Large intestine (tissue), 3 donors: ENCODE data around the gene RPS10. TPM values are rescaled to one million over a fixed set of nuclear protein-coding genes. Genes with fewer than 3 reads are reported as not detected.
A peak's percentile ranks its signal among the peaks of the same experiment; 100 is the strongest.

ENCODE experiments used
- DNase-seq, 2 donors: peaks; one replicate each; pipeline versions ENCODE4 v3.0.0 to v3.0.0-alpha.2; 2013
- H3K27ac ChIP-seq: one replicate; pipeline ENCODE4 v1.5.1; 2013; ENCODE audit warnings: low read length
- H3K27me3 ChIP-seq: 2 replicates; pipeline ENCODE4 v1.6.1; 2013; ENCODE audit warnings: low read length; ENCODE audit not compliant: control insufficient read depth, insufficient read depth
- H3K36me3 ChIP-seq: 2 replicates; pipeline ENCODE4 v1.6.1; 2013; ENCODE audit warnings: low read length; ENCODE audit not compliant: control insufficient read depth, insufficient read depth
- H3K4me1 ChIP-seq: one replicate; pipeline ENCODE4 v1.6.1; 2013; ENCODE audit warnings: low read length; ENCODE audit not compliant: control insufficient read depth, insufficient read depth
- H3K4me3 ChIP-seq: one replicate; pipeline ENCODE4 v1.5.1; 2013; ENCODE audit warnings: low read length
- H3K9me3 ChIP-seq: one replicate; pipeline ENCODE4 v1.6.1; 2013; ENCODE audit warnings: mild to moderate bottlenecking, low read depth, low read length, moderate library complexity; ENCODE audit not compliant: control insufficient read depth
- WGBS: methylation state at CpG from one replicate; pipeline ENCODE4 v1.1.5; 2013; ENCODE audit warnings: low lambda C conversion rate; ENCODE audit not compliant: insufficient coverage; 5-methylcytosine and 5-hydroxymethylcytosine counted together
- polyA plus RNA-seq: library from polyadenylated mRNA; unstranded; fragments of 120-200 nt; gene quantifications from one replicate; pipeline ENCODE4 v1.2.1, GENCODE V29; 2013

The RPS10 gene
- polyA plus RNA-seq, 1 donor, result 2,184 TPM

GRCh38 chr6:34466242-34467185 is 40.6 kb upstream of the RPS10 start:
- H3K4me3 ChIP-seq, result no peak overlapping the region
- DNase-seq, result no peak
- no peak overlapping the region for H3K27ac ChIP-seq
- WGBS, result no CpG with 5 or more reads among the region's 28 CpGs
- peaks cover 27% of the 10 kb centered on the region for H3K27me3 ChIP-seq
- H3K9me3 ChIP-seq, result peaks cover 3% of the 10 kb centered on the region
- peaks cover 7% of the 10 kb centered on the region for H3K4me1 ChIP-seq
- no peaks in the 10 kb centered on the region for H3K36me3 ChIP-seq

GRCh38 chr6:34465531-34466241 is 39.8 kb upstream of the RPS10 start, which contains the start of gene PACSIN1:
PACSIN1 (plus strand) TSS chr6:34466076; CDS start chr6:34526306, 60,230 bp downstream.
- Histone ChIP-seq H3K36me3 (no peaks in the 10 kb centered on the region), H3K4me1 (peaks cover 7% of the 10 kb centered on the region), H3K9me3 (peaks cover 3% of the 10 kb centered on the region), H3K27ac (no peak within 1 kb of the TSS), H3K4me3 (no peak within 1 kb of the TSS), H3K27me3 (peaks cover 27% of the 10 kb centered on the region)
- no peak for DNase-seq
- WGBS, result no CpG with 5 or more reads among the region's 67 CpGs

GRCh38 chr6:34463849-34464248 is 38.0 kb upstream of the RPS10 start:
- Histone ChIP-seq H3K27ac (no peak overlapping the region), H3K27me3 (peaks cover 27% of the 10 kb centered on the region), H3K4me1 (peaks cover 7% of the 10 kb centered on the region), H3K4me3 (no peak overlapping the region), H3K36me3 (no peaks in the 10 kb centered on the region), H3K9me3 (peaks cover 3% of the 10 kb centered on the region)
- WGBS, result no CpG with 5 or more reads among the region's 4 CpGs
- DNase-seq, result no peak

- peaks cover 3% of the 10 kb centered on the region for H3K9me3 ChIP-seq
- peaks cover 27% of the 10 kb centered on the region for H3K27me3 ChIP-seq
- no CpG with 5 or more reads among the region's 2 CpGs for WGBS
These were observed 37.4 kb upstream of the RPS10 start for GRCh38 chr6:34463299-34463698.

GRCh38 chr6:34462551-34462971 is 36.7 kb upstream of the RPS10 start:
- Histone ChIP-seq H3K27ac (no peak overlapping the region), H3K27me3 (peaks cover 27% of the 10 kb centered on the region), H3K4me1 (peaks cover 7% of the 10 kb centered on the region), H3K9me3 (peaks cover 3% of the 10 kb centered on the region), H3K36me3 (no peaks in the 10 kb centered on the region), H3K4me3 (no peak overlapping the region)
- no CpG with 5 or more reads among the region's 6 CpGs for WGBS
- peak in 1 of 2 donors; percentile 45 for DNase-seq

More at GRCh38 chr6:34463299-34463698, 37.4 kb upstream of the RPS10 start:
- no peaks in the 10 kb centered on the region for H3K36me3 ChIP-seq
- H3K4me3 ChIP-seq, result no peak overlapping the region
- H3K27ac ChIP-seq, result no peak overlapping the region
- no peak for DNase-seq
- H3K4me1 ChIP-seq, result peaks cover 7% of the 10 kb centered on the region

GRCh38 chr6:34462010-34462409 is 36.1 kb upstream of the RPS10 start:
- Histone ChIP-seq H3K27me3 (peaks cover 26% of the 10 kb centered on the region), H3K36me3 (no peaks in the 10 kb centered on the region), H3K4me1 (peaks cover 7% of the 10 kb centered on the region), H3K9me3 (peaks cover 3% of the 10 kb centered on the region), H3K27ac (no peak overlapping the region), H3K4me3 (no peak overlapping the region)
- DNase-seq, result no peak
- 68% methylated on average over 5 of the region's 6 CpGs for WGBS

- no peaks in the 10 kb centered on the region for H3K9me3 ChIP-seq
- DNase-seq, result no peak
- no peak overlapping the region for H3K27ac ChIP-seq
- H3K36me3 ChIP-seq, result no peaks in the 10 kb centered on the region
- no CpG with 5 or more reads among the region's 5 CpGs for WGBS
- H3K4me1 ChIP-seq, result peaks cover 7% of the 10 kb centered on the region
- H3K27me3 ChIP-seq, result peaks cover 15% of the 10 kb centered on the region
- H3K4me3 ChIP-seq, result no peak overlapping the region
These were observed 35.1 kb upstream of the RPS10 start for GRCh38 chr6:34460796-34461507.

- Histone ChIP-seq H3K9me3 (no peaks in the 10 kb centered on the region), H3K4me1 (peaks cover 4% of the 10 kb centered on the region), H3K4me3 (no peak overlapping the region), H3K27me3 (peaks cover 8% of the 10 kb centered on the region), H3K27ac (no peak overlapping the region), H3K36me3 (no peaks in the 10 kb centered on the region)
- WGBS, result no CpG with 5 or more reads among the region's 6 CpGs
- peak; percentile 29 to 35 for DNase-seq
These were observed 34.2 kb upstream of the RPS10 start for GRCh38 chr6:34459899-34460593.

GRCh38 chr6:34457742-34458735 is 32.2 kb upstream of the RPS10 start:
- no CpG with 5 or more reads among the region's 14 CpGs for WGBS
- DNase-seq, result no peak
- H3K4me3 ChIP-seq, result no peak overlapping the region
- H3K27me3 ChIP-seq, result no peaks in the 10 kb centered on the region
- no peaks in the 10 kb centered on the region for H3K9me3 ChIP-seq
- no peaks in the 10 kb centered on the region for H3K36me3 ChIP-seq
- peaks cover 4% of the 10 kb centered on the region for H3K4me1 ChIP-seq
- H3K27ac ChIP-seq, result no peak overlapping the region
